ENCODE data around the gene NPIPA3.
"Not testable (repeated sequence)": the region's sequence is repeated elsewhere in the genome, so short reads cannot be mapped to it uniquely, and the experiment has no call there.

NPIPA3 gene

DNA sequence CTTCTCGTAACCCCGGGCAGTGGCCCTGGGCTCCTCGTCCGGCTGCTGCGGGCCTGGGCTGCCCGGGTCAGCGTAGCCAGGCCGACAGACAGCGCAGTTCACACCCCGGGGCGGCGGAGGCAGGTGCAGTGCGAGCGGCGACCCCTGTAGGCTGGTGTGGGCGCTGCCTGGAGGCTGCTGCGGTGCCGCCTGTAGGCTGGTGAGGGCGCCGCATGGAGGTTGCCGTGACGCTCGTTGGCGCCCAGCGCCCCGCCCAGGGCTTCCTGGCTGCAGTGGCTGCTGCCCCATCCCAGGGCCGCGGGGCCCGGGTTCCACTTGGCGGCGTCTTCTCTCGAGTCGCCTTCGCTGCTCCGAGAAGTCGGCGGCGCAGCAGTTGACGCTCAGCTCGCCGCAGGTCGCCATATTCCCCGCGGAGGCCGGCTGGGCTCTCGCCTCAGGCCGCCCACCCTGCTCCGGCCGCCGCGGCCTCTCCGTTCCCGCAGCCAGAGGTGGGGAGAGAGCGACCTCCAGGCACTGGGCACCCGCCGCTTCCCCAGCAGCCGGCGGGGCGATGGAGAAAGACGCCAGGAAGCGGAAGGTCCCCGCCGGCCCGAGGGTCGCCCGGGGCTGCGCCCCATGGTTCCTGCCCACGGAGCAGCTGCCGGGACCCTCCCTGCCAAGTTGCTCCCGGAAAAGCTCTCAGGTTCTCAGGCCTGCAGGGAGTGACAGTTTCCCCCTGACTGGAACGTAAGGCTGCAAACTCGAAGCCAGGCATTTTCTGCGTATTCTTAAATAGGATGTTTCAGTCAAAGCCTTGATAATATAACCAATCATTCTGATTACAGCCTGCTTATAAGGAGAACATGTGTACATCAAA, at the start of gene NPIPA3:
Gene NPIPA3, plus strand, starts transcription at position 256 of the 856 bp plus-strand sequence. CDS start 5,533 bp downstream, outside the sequence.
- H3K4me3 ChIP-seq (ENCODE audit: low read depth, low read length); DNase-seq (ENCODE audit: low read depth): not testable (repeated sequence)

DNA sequence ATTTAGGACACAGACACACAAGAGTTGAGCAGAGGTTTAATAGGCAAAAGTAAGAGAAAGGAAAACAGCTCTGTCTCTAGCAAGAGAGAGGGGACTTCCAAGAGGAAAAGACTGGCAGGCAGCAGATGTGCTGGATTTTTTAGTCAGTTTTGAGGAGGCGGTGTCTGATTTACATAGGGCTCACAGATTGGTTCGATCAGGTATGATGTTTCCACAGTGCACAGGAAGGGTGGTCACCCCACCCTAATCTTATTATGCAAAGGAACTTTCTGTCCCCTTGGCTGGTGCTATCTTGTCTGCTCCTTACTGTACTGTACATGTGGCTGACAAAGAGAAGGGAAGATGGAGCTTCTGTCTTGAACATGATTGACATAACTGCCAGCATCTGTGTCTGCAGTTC, 45.1 kb upstream of the NPIPA3 start:
- TF ChIP-seq, protein P1, sequence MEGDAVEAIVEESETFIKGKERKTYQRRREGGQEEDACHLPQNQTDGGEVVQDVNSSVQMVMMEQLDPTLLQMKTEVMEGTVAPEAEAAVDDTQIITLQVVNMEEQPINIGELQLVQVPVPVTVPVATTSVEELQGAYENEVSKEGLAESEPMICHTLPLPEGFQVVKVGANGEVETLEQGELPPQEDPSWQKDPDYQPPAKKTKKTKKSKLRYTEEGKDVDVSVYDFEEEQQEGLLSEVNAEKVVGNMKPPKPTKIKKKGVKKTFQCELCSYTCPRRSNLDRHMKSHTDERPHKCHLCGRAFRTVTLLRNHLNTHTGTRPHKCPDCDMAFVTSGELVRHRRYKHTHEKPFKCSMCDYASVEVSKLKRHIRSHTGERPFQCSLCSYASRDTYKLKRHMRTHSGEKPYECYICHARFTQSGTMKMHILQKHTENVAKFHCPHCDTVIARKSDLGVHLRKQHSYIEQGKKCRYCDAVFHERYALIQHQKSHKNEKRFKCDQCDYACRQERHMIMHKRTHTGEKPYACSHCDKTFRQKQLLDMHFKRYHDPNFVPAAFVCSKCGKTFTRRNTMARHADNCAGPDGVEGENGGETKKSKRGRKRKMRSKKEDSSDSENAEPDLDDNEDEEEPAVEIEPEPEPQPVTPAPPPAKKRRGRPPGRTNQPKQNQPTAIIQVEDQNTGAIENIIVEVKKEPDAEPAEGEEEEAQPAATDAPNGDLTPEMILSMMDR (IDR thresholded peaks at IDR 0.05; ENCODE audit: low read depth, low read length, missing control alignments) = no peak
- peak; percentile 56 for DNase-seq (ENCODE audit: low read depth)
- no peak overlapping the region for H3K4me3 ChIP-seq (ENCODE audit: low read depth, low read length)

DNA sequence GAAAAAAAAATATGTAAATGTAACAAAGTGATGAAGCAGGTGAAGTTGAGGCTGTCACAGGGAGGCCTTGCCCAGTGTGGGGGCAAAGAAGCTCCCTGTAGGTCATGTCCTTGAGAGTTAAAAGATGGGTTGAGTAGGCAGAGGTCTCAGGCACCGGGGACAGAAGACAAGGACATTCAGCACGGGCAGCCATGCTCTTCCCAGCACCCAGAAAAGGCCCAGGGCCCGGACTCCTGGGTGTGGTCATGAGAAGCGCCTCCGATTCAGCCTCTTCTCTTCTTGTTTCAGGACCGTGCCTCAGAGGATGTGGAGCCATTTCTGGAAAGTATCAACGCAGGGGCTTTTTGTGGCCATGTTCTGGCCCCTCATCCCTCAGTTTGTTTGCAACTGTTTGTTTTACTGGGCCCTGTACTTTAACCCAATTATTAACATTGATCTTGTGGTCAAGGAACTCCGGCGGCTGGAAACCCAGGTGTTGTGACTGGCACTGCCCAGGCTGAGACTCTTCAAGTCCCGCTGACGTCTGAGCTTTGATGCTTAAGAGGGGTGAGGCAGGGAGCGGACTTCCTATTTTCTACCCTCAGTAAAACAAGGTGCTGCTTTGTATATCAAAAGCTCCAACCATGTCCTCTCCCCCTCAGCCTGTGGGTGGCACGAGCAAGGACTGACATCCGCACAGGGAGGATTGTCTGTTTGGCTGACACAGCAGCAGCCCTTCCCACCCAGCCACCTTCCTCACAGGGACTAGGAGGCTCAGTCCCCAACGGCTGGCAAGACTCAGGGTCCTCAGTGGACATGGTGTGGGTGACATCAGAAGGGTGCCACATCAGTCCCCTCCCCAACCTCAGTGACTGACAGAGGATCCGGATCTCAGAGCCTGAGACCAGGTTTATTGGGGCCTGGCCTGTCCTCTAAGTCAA, 35.6 kb upstream of the NPIPA3 start:
- no peak overlapping the region for H3K4me3 ChIP-seq (ENCODE audit: low read depth, low read length)
- no peak for DNase-seq (ENCODE audit: low read depth)
- TF ChIP-seq, protein P1 (IDR thresholded peaks at IDR 0.05; ENCODE audit: low read depth, low read length, missing control alignments) = no peak

DNA sequence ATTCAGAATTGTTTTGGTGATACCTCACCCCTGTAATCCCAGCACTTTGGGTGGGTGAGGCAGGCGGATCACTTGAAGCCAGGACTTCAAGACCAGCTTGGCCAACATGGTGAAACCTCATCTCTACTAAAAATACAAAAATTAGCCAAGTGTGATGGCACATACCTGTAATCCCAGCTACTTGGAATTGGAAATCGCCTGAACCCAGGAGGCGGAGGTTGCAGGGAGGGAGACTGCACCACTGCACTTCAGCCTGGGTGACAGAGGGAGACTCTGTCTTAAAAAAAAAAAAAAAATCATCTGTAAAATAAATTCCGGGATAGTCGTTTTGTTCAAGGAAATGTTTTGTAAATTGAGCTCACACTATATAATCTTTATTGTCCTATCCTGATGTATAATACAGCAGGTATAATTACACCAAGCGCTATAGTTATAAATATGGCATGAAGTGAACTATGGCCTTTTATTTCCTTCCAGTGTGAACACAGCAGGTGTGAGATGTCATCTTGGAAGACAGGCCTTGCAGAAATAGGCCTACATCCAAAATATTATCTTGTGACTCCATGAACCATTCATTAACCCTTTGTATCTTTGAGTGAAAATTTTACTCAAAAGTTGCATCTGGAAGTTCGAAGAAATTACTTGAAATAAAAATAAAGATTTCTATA, 34.5 kb upstream of the NPIPA3 start:
- no peak overlapping the region for H3K4me3 ChIP-seq (ENCODE audit: low read depth, low read length)
- DNase-seq (ENCODE audit: low read depth) = no peak
- TF ChIP-seq, protein P1 (IDR thresholded peaks at IDR 0.05; ENCODE audit: low read depth, low read length, missing control alignments) = no peak

DNA sequence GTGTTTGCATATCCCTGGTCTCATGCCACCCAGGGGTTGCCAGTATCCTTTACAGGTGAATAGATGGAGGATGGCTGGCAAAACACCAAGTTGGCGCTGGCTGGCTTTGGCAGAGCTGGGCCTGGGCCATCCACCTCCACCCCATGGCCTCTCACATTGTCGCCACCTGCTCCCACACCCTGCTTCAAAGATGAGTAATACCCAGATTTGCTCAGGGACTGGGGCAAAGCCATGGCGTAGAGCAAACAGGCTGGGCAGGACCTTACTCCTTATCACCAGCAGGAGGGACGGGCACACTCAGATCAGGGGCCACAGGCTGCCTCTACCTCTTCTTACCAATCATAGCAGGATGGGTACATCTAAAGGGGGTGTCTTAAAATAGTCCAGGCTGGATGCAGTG, 33.4 kb upstream of the NPIPA3 start:
- TF ChIP-seq, protein P1 (IDR thresholded peaks at IDR 0.05; ENCODE audit: low read depth, low read length, missing control alignments) = no peak
- no peak for DNase-seq (ENCODE audit: low read depth)

DNA sequence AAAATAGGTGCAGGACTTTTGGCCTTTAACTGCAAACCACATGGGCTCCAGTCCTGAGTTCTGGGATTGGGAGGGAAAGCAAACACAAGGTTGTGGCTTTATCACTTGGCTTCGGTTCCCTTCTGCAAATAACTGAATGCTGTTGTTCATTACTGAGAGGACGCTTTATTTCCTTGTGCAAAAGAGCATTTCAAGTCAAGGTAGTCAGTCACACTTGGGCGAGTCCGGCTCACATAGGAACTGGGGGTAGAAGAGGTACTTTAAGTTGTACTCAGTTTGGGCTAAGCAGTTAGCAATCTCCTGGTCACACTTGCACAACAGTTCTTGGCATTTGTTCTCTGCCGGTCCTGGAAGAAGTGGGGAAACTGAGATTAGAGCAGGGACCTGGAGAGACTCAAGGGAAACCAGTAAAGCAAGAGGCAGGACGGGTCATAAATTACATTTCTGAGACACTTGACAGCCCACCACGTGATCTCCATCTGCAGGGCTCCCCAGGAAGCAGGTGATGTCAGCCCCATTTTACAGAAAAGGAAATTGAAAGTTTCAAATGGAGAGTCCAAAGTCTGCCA, 30.7 kb upstream of the NPIPA3 start:
- TF ChIP-seq, protein P1 (IDR thresholded peaks at IDR 0.05; ENCODE audit: low read depth, low read length, missing control alignments) = no peak
- DNase-seq (ENCODE audit: low read depth) = peak; percentile 61
- no peak overlapping the region for H3K4me3 ChIP-seq (ENCODE audit: low read depth, low read length)

More for the DNA sequence above, 33.4 kb upstream of the NPIPA3 start:
- H3K4me3 ChIP-seq (ENCODE audit: low read depth, low read length) = no peak overlapping the region

All from GM12864 (cell line).